Measurements from ENCODE around the gene KLHL29.

GRCh38 chr2:23695214-23695889, 310.4 kb downstream of the KLHL29 start:
- TF ChIP-seq, protein P1, sequence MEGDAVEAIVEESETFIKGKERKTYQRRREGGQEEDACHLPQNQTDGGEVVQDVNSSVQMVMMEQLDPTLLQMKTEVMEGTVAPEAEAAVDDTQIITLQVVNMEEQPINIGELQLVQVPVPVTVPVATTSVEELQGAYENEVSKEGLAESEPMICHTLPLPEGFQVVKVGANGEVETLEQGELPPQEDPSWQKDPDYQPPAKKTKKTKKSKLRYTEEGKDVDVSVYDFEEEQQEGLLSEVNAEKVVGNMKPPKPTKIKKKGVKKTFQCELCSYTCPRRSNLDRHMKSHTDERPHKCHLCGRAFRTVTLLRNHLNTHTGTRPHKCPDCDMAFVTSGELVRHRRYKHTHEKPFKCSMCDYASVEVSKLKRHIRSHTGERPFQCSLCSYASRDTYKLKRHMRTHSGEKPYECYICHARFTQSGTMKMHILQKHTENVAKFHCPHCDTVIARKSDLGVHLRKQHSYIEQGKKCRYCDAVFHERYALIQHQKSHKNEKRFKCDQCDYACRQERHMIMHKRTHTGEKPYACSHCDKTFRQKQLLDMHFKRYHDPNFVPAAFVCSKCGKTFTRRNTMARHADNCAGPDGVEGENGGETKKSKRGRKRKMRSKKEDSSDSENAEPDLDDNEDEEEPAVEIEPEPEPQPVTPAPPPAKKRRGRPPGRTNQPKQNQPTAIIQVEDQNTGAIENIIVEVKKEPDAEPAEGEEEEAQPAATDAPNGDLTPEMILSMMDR (IDR thresholded peaks at IDR 0.05), result no peak
- no peak for TF ChIP-seq EP300 (IDR thresholded peaks at IDR 0.05)

Data from tibial nerve (tissue), 4 donors.